Neural progenitor cell (in vitro differentiated cells): ENCODE data around the gene ANTXR1. TPM values are rescaled to one million over a fixed set of nuclear protein-coding genes. Genes with fewer than 3 reads are reported as not detected.

Source experiments
- DNase-seq: peaks from one replicate; pipeline ENCODE4 v3.0.0-alpha.2; 2016; ENCODE audit warnings: low spot score
- H2AFZ ChIP-seq: fragments of 200-600 bp; sonication (generic); replicated peaks from 2 replicates; pipeline ENCODE4 v1.6.1; 2016; ENCODE audit warnings: antibody characterized with exemption
- H3F3A ChIP-seq: fragments of 200-600 bp; sonication (generic); 2 replicates; pipeline ENCODE4 v1.6.1; 2016; ENCODE audit warnings: antibody characterized with exemption, low read depth
- H3K27ac ChIP-seq: fragments of 200-600 bp; sonication (generic); 2 replicates; pipeline ENCODE4 v1.5.1; 2016; ENCODE audit warnings: mild to moderate bottlenecking
- H3K27me3 ChIP-seq: fragments of 200-600 bp; sonication (generic); 2 replicates; pipeline ENCODE4 v1.6.1; 2016; ENCODE audit warnings: mild to moderate bottlenecking, moderate library complexity
- H3K36me3 ChIP-seq: fragments of 200-600 bp; sonication (generic); 2 replicates; pipeline ENCODE4 v1.5.1; 2016
- H3K4me1 ChIP-seq: fragments of 200-600 bp; sonication (generic); 2 replicates; pipeline ENCODE4 v1.6.1; 2016; ENCODE audit warnings: mixed run types
- H3K4me2 ChIP-seq: fragments of 200-600 bp; sonication (generic); 2 replicates; pipeline ENCODE4 v1.6.1; 2016
- H3K4me3 ChIP-seq: fragments of 200-600 bp; sonication (generic); 2 replicates; pipeline ENCODE4 v1.5.1; 2016
- H3K79me2 ChIP-seq: fragments of 200-600 bp; sonication (generic); 2 replicates; pipeline ENCODE4 v1.6.1; 2016; ENCODE audit warnings: low read depth
- H3K9ac ChIP-seq: fragments of 200-600 bp; sonication (generic); 2 replicates; pipeline ENCODE4 v1.6.1; 2016
- H3K9me3 ChIP-seq: fragments of 200-600 bp; sonication (generic); 2 replicates; pipeline ENCODE4 v1.5.1; 2016; ENCODE audit warnings: low read depth
- H4K20me1 ChIP-seq: fragments of 200-600 bp; sonication (generic); 2 replicates; pipeline ENCODE4 v1.6.1; 2016; ENCODE audit warnings: low read depth
- H3K27ac Mint-ChIP-seq: 3 replicates; pipeline ENCODE4 v1.8.0; 2021; ENCODE audit warnings: mixed read lengths
- H3K27me3 Mint-ChIP-seq: 2 replicates; pipeline ENCODE4 v1.8.0; 2022; ENCODE audit warnings: low read depth, mild to moderate bottlenecking, inconsistent platforms, moderate library complexity, mixed read lengths; ENCODE audit not compliant: insufficient read depth
- H3K36me3 Mint-ChIP-seq: 3 replicates; pipeline ENCODE4 v1.8.0; 2021; ENCODE audit warnings: mixed read lengths
- H3K4me1 Mint-ChIP-seq: 3 replicates; pipeline ENCODE4 v1.8.0; 2021; ENCODE audit warnings: mixed read lengths
- H3K4me3 Mint-ChIP-seq: 3 replicates; pipeline ENCODE4 v1.8.0; 2021; ENCODE audit warnings: mild to moderate bottlenecking, moderate library complexity, mixed read lengths
- H3K9me3 Mint-ChIP-seq: 3 replicates; pipeline ENCODE4 v1.8.0; 2020; ENCODE audit warnings: mixed read lengths
- CTCF ChIP-seq: fragments of 200-600 bp; sonication (generic); IDR thresholded peaks from 2 replicates; pipeline ENCODE4 v1.5.1; 2017; ENCODE audit warnings: antibody characterized with exemption, mild to moderate bottlenecking
- EZH2 ChIP-seq: fragments of 200-600 bp; sonication (generic); IDR thresholded peaks from 2 replicates; pipeline ENCODE4 v1.6.1; 2017; ENCODE audit warnings: antibody characterized with exemption, mild to moderate bottlenecking, moderate library complexity
- EZH2phosphoT487 ChIP-seq: fragments of 200-600 bp; sonication (generic); IDR thresholded peaks from 2 replicates; pipeline ENCODE4 v1.6.1; 2017; ENCODE audit warnings: antibody characterized with exemption
- total RNA-seq: library from RNA; depleted of rRNA; stranded (reverse); fragments of >200 nt; gene quantifications from 2 replicates; pipeline ENCODE4 v1.2.3, GENCODE V29; 2015; ENCODE audit warnings: low replicate concordance

Gene ANTXR1
- total RNA-seq, 1 donor from 2014 or later = 6.7 TPM

DNA sequence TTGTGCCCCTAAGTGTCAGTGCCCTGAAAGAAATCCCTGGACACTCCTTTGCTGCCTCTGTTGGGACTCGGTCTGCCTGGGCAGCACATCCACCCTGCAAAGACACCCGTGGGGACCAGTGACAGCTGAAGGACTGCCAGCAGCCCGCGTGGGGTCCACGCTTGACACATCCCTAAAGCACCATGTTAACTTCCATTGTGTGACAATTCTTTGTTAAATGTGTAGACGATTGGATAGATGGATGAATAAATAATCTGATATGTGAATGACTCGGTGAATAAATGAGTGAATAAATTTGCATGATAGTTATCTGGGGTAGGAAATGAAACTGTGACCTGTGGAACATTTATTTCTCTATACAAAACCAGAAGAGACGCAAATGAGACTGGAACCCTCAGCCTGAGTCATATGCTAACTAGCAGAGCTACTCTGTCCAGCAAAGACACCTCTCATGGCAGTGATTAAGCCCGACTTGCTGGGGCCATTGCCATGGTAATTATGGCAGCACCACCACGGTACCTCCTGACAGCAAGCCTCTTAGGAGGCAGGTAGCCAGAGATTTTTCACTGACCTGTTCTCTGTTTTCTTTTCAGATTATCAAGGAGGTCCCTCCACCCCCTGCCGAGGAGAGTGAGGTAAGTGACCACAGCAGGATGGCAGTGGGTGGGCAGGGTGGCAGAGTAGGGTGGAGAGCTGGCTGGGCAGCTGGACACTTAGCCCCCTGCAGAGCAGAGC is 156.8 kb downstream of the ANTXR1 start:
- no peaks in the 10 kb centered on the region for H3F3A ChIP-seq
- no peak overlapping the region for H3K27ac Mint-ChIP-seq
- no peaks in the 10 kb centered on the region for H4K20me1 ChIP-seq
- no peak overlapping the region for H3K4me3 ChIP-seq
- peaks cover 32% of the 10 kb centered on the region for H3K36me3 Mint-ChIP-seq
- no peaks in the 10 kb centered on the region for H3K9me3 Mint-ChIP-seq
- no peaks in the 10 kb centered on the region for H3K9me3 ChIP-seq
- H3K36me3 ChIP-seq = no peaks in the 10 kb centered on the region
- H3K4me1 Mint-ChIP-seq = peaks cover 13% of the 10 kb centered on the region
- H3K4me2 ChIP-seq = no peak overlapping the region
- no peak overlapping the region for H3K27ac ChIP-seq
- no peak for DNase-seq
- TF ChIP-seq CTCF (no peak), EZH2 (no peak), EZH2phosphoT487 (no peak)
- H3K27me3 ChIP-seq = no peaks in the 10 kb centered on the region
- H3K4me1 ChIP-seq = no peaks in the 10 kb centered on the region
- no peak overlapping the region for H2AFZ ChIP-seq
- no peak overlapping the region for H3K9ac ChIP-seq
- H3K79me2 ChIP-seq = no peaks in the 10 kb centered on the region
- no peak overlapping the region for H3K4me3 Mint-ChIP-seq
- H3K27me3 Mint-ChIP-seq = peaks cover 2% of the 10 kb centered on the region

GRCh38 chr2:69170661-69171060 is 157.7 kb downstream of the ANTXR1 start:
- no peaks in the 10 kb centered on the region for H3K79me2 ChIP-seq
- no peak overlapping the region for H3K4me3 ChIP-seq
- H3K27me3 Mint-ChIP-seq = peaks cover 2% of the 10 kb centered on the region
- H3K4me1 Mint-ChIP-seq = peaks cover 13% of the 10 kb centered on the region
- H3K36me3 ChIP-seq = no peaks in the 10 kb centered on the region
- H3K9ac ChIP-seq = no peak overlapping the region
- no peak for DNase-seq
- peaks cover 35% of the 10 kb centered on the region for H3K36me3 Mint-ChIP-seq
- TF ChIP-seq EZH2phosphoT487 = no peak
- no peak for TF ChIP-seq EZH2
- TF ChIP-seq CTCF = no peak
- H3K4me3 Mint-ChIP-seq = no peak overlapping the region
- H3K9me3 ChIP-seq = no peaks in the 10 kb centered on the region
- H3K9me3 Mint-ChIP-seq = no peaks in the 10 kb centered on the region
- H3K27ac ChIP-seq = no peak overlapping the region
- no peaks in the 10 kb centered on the region for H3K4me1 ChIP-seq
- H3K4me2 ChIP-seq = no peak overlapping the region
- H3K27me3 ChIP-seq = no peaks in the 10 kb centered on the region
- H3F3A ChIP-seq = no peaks in the 10 kb centered on the region
- H2AFZ ChIP-seq = no peak overlapping the region
- no peaks in the 10 kb centered on the region for H4K20me1 ChIP-seq
- H3K27ac Mint-ChIP-seq = no peak overlapping the region

GRCh38 chr2:69171116-69171896 is 158.3 kb downstream of the ANTXR1 start:
- H3K36me3 Mint-ChIP-seq = peaks cover 30% of the 10 kb centered on the region
- H4K20me1 ChIP-seq = no peaks in the 10 kb centered on the region
- no peak overlapping the region for H3K27ac ChIP-seq
- no peaks in the 10 kb centered on the region for H3K79me2 ChIP-seq
- no peak overlapping the region for H3K4me3 Mint-ChIP-seq
- no peak for DNase-seq
- no peak overlapping the region for H3K4me3 ChIP-seq
- peaks cover under 1% of the 10 kb centered on the region for H3K27me3 Mint-ChIP-seq
- H3K36me3 ChIP-seq = no peaks in the 10 kb centered on the region
- no peak overlapping the region for H3K9ac ChIP-seq
- no peak overlapping the region for H3K27ac Mint-ChIP-seq
- no peaks in the 10 kb centered on the region for H3K9me3 ChIP-seq
- H2AFZ ChIP-seq = no peak overlapping the region
- H3F3A ChIP-seq = no peaks in the 10 kb centered on the region
- H3K9me3 Mint-ChIP-seq = no peaks in the 10 kb centered on the region
- H3K4me1 ChIP-seq = no peaks in the 10 kb centered on the region
- H3K4me2 ChIP-seq = no peak overlapping the region
- peaks cover 19% of the 10 kb centered on the region for H3K4me1 Mint-ChIP-seq
- TF ChIP-seq EZH2phosphoT487 (no peak), EZH2 (no peak), CTCF (no peak)
- H3K27me3 ChIP-seq = no peaks in the 10 kb centered on the region
